ENCODE data around the gene ANXA11.
"Not testable (repeated sequence)": the region's sequence is repeated elsewhere in the genome, so short reads cannot be mapped to it uniquely, and the experiment has no call there.

Gene ANXA11

GRCh38 chr10:80233871-80234270 lies 28.5 kb upstream of the ANXA11 start:
- not testable (repeated sequence) for H3K27ac ChIP-seq, H3K27me3 ChIP-seq, H4K20me1 ChIP-seq, H3K4me1 ChIP-seq, H3K4me3 ChIP-seq, H3K9ac ChIP-seq, H3K4me2 ChIP-seq, H3K9me3 ChIP-seq, H3K36me3 ChIP-seq

DNA sequence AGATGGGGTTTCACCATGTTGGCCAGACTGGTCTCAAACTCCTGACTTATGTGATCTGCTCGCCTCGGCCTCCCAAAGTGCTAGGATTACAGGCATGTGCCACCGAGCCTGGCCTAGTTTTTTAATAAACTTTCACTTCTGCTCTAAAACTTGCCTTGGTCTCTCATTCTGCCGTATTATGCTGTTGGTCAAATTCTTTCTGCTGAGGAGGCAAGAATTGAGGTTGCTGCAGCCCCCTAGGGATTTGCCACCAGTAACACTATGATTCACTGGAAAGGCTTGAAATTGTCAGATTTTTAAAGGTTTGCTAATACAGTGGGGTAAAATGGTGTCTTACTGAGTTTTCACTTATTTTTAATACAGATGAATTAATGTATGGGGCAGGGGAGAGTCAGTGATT lies 21.4 kb upstream of the ANXA11 start:
- not testable (repeated sequence) for H4K20me1 ChIP-seq, H3K4me2 ChIP-seq, H3K27ac ChIP-seq, H3K9me3 ChIP-seq, H3K36me3 ChIP-seq, H3K4me1 ChIP-seq, H3K27me3 ChIP-seq, H3K9ac ChIP-seq, H3K4me3 ChIP-seq

GRCh38 chr10:80223031-80223419 lies 17.7 kb upstream of the ANXA11 start:
- H3K4me2 ChIP-seq, result not testable (repeated sequence)

DNA sequence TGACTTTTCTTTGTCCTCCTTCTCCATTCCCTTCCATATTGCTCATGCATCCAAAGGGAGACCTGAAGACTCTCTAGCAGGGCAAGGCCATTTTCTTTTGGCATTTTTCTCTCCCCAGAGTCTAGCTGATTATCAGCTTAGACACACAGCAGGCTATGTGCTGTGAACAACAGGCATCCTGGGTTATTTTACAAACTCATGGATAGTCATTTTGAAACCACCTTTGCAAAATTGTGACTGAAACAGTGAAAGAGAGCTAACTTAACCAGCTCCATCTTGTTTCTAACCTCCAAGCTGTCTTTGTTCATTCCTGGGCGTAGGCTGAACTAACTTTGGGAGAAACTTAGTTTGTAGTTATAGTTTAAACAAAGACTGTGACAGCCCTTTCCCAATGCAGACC lies 13.5 kb upstream of the ANXA11 start:
- H3K9me3 ChIP-seq, H3K4me2 ChIP-seq, H3K27me3 ChIP-seq, H3K4me1 ChIP-seq, H3K36me3 ChIP-seq, H3K27ac ChIP-seq, H3K9ac ChIP-seq, H4K20me1 ChIP-seq, H3K4me3 ChIP-seq: not testable (repeated sequence)

More at GRCh38 chr10:80223031-80223419, 17.7 kb upstream of the ANXA11 start:
- not testable (repeated sequence) for H3K9ac ChIP-seq, H4K20me1 ChIP-seq, H3K4me1 ChIP-seq, H3K27me3 ChIP-seq, H3K9me3 ChIP-seq, H3K4me3 ChIP-seq, H3K27ac ChIP-seq, H3K36me3 ChIP-seq

DNA sequence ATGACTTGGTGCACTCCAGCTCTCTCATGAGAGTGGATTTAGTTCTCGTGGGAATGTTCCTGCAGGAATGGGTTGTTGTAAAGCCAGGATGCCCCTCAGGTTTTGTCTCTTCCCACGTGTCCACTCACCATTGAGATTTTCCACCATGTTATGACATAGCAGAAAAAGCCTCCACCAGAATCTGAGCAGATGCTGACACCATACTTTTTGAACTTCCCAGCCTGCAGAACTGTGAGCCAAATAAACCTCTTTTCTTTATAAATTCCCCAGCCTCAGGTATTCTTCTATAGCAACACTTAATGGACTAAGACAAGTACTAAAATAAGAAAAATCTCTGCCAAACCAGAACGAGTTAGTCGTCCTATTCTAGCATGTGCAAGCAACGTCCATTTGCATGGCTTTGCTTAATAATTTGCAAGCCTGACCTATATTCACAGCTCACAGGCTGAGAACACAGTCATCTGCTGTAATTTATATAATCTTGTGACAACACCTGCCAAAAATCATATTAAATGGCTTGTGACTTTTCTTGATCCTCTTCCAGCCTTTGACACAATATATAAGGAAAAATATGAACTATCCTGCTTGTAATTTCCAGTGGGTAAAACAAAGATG lies 9.1 kb upstream of the ANXA11 start:
- not testable (repeated sequence) for H3K36me3 ChIP-seq, H3K4me1 ChIP-seq, H3K27me3 ChIP-seq, H3K9me3 ChIP-seq, H3K27ac ChIP-seq, H4K20me1 ChIP-seq, H3K4me2 ChIP-seq, H3K4me3 ChIP-seq, H3K9ac ChIP-seq

GRCh38 chr10:80212535-80213115 lies 7.3 kb upstream of the ANXA11 start:
- H3K4me3 ChIP-seq, H4K20me1 ChIP-seq, H3K36me3 ChIP-seq, H3K9ac ChIP-seq, H3K4me2 ChIP-seq, H3K27ac ChIP-seq, H3K4me1 ChIP-seq, H3K9me3 ChIP-seq, H3K27me3 ChIP-seq: not testable (repeated sequence)

GRCh38 chr10:80211786-80212185 lies 6.4 kb upstream of the ANXA11 start:
- Histone ChIP-seq H4K20me1 (no peaks in the 10 kb centered on the region), H3K36me3 (no peaks in the 10 kb centered on the region), H3K27ac (no peak overlapping the region), H3K4me2 (no peak overlapping the region), H3K9ac (no peak overlapping the region), H3K27me3 (no peaks in the 10 kb centered on the region), H3K4me3 (no peak overlapping the region), H3K9me3 (no peaks in the 10 kb centered on the region), H3K4me1 (no peaks in the 10 kb centered on the region)
- TF ChIP-seq Cebpa-rat (IDR thresholded peaks at IDR 0.05), result no peak

- H3K9ac ChIP-seq, result no peak overlapping the region
- H4K20me1 ChIP-seq, result no peaks in the 10 kb centered on the region
- no peak overlapping the region for H3K27ac ChIP-seq
- no peak overlapping the region for H3K4me3 ChIP-seq
- no peaks in the 10 kb centered on the region for H3K9me3 ChIP-seq
- no peak for TF ChIP-seq Cebpa-rat (IDR thresholded peaks at IDR 0.05)
- H3K4me2 ChIP-seq, result no peak overlapping the region
- H3K36me3 ChIP-seq, result no peaks in the 10 kb centered on the region
- no peaks in the 10 kb centered on the region for H3K27me3 ChIP-seq
- peaks cover 7% of the 10 kb centered on the region for H3K4me1 ChIP-seq
These were observed 4.9 kb upstream of the ANXA11 start for GRCh38 chr10:80210259-80210658.

DNA sequence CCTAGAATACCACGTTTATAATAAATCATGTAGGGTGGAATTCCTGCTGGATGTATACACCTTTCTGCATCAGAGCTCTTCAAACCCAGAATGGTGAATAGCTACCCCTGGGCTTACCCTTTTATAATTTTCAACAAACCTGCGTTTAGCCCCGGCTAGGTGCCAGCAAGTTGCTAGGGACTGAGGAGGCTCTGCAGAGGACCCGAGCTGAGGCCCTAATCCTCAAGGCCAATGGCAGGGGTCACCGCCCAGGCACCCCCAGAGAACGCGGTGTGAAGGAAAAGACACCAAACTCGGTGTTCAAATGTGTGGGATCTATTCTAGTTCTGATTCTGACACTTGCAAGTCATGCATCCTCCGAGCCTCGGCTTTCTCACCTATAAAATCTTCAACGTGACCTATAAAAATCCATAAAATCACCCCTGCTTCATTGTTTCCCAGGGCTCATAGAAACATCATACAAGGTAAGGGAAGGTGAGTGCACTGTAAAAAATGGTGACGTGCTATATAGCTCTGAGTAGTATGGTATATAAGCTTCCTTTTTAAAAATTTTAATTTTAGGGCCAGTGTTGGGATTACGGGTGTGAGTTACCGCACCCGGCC lies 2.5 kb upstream of the ANXA11 start:
- Histone ChIP-seq H4K20me1 (peaks cover 19% of the 10 kb centered on the region), H3K4me1 (peaks cover 25% of the 10 kb centered on the region), H3K9ac (no peak overlapping the region), H3K4me2 (no peak overlapping the region), H3K36me3 (no peaks in the 10 kb centered on the region), H3K27me3 (no peaks in the 10 kb centered on the region), H3K9me3 (no peaks in the 10 kb centered on the region), H3K4me3 (no peak overlapping the region), H3K27ac (no peak overlapping the region)
- TF ChIP-seq Cebpa-rat (IDR thresholded peaks at IDR 0.05), result no peak

GRCh38 chr10:80206277-80206655 lies 929 bp upstream of the ANXA11 start:
- no peak overlapping the region for H3K27ac ChIP-seq
- H3K4me1 ChIP-seq, result peaks cover 41% of the 10 kb centered on the region
- peaks cover 35% of the 10 kb centered on the region for H4K20me1 ChIP-seq
- no peaks in the 10 kb centered on the region for H3K27me3 ChIP-seq
- TF ChIP-seq Cebpa-rat (IDR thresholded peaks at IDR 0.05), result no peak
- no peaks in the 10 kb centered on the region for H3K9me3 ChIP-seq
- H3K4me3 ChIP-seq, result no peak overlapping the region
- H3K9ac ChIP-seq, result no peak overlapping the region
- H3K36me3 ChIP-seq, result 0 out of 2 replicates have a peak, but pooled peaks cover 3% of the 10 kb centered on the region
- H3K4me2 ChIP-seq, result peak overlapping the region; percentile 90

All from BLaER1 (cell line).